Measurements from ENCODE around the gene COL16A1. TPM values are rescaled to one million over a fixed set of nuclear protein-coding genes. Genes with fewer than 3 reads are reported as not detected.

COL16A1 gene
- total RNA-seq, 1 experiment from 2014 or later, result 6.2 TPM

GRCh38 chr1:31640179-31640578 lies 63.6 kb downstream of the COL16A1 start:
- H3K27ac Mint-ChIP-seq, result no peak overlapping the region
- no peaks in the 10 kb centered on the region for H3K36me3 Mint-ChIP-seq (ENCODE audit: insufficient read depth in 1 of 3, low read depth in 3 of 3)
- peaks cover 6% of the 10 kb centered on the region for H3K23me2 ChIP-seq (ENCODE audit: insufficient read length, low read depth, low read length, poor library complexity, severe bottlenecking)
- peaks cover 13% of the 10 kb centered on the region; the same call in 1 of the 2 replicates for H3K79me2 ChIP-seq (ENCODE audit: insufficient read depth, low read length)
- no peaks in the 10 kb centered on the region for H3K27me3 ChIP-seq (ENCODE audit: insufficient read depth, low read length)
- peaks cover 7 to 12% of the 10 kb centered on the region in 2 experiments for H3K4me1 Mint-ChIP-seq
- H3T11ph ChIP-seq (ENCODE audit: low read length), result no peak overlapping the region
- H3K9me3 Mint-ChIP-seq, result no peaks in the 10 kb centered on the region
- no peaks in the 10 kb centered on the region for H4K20me1 ChIP-seq (ENCODE audit: control insufficient read depth, insufficient read depth, insufficient read length)
- no peak overlapping the region for H3K27ac ChIP-seq (ENCODE audit: insufficient read length, low read depth, low read length)
- H4K8ac ChIP-seq (replicated peaks; ENCODE audit: insufficient read length, low read depth, low read length), result no peak overlapping the region
- no peaks in the 10 kb centered on the region for H3K79me1 ChIP-seq (ENCODE audit: insufficient read depth, low read depth, low read length, poor library complexity, severe bottlenecking)
- H2BK20ac ChIP-seq (ENCODE audit: low read depth, low read length, poor library complexity, severe bottlenecking), result no peak overlapping the region
- H4K91ac ChIP-seq (ENCODE audit: insufficient read length, low read depth, low read length), result no peak overlapping the region
- no peak overlapping the region for H3K56ac ChIP-seq (ENCODE audit: insufficient read length, low read depth, low read length)
- TF ChIP-seq, protein P1, sequence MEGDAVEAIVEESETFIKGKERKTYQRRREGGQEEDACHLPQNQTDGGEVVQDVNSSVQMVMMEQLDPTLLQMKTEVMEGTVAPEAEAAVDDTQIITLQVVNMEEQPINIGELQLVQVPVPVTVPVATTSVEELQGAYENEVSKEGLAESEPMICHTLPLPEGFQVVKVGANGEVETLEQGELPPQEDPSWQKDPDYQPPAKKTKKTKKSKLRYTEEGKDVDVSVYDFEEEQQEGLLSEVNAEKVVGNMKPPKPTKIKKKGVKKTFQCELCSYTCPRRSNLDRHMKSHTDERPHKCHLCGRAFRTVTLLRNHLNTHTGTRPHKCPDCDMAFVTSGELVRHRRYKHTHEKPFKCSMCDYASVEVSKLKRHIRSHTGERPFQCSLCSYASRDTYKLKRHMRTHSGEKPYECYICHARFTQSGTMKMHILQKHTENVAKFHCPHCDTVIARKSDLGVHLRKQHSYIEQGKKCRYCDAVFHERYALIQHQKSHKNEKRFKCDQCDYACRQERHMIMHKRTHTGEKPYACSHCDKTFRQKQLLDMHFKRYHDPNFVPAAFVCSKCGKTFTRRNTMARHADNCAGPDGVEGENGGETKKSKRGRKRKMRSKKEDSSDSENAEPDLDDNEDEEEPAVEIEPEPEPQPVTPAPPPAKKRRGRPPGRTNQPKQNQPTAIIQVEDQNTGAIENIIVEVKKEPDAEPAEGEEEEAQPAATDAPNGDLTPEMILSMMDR (conservative IDR thresholded peaks at IDR 0.05), result no peak
- H2AFZ ChIP-seq (ENCODE audit: low read length), result no peak overlapping the region
- H2BK120ac ChIP-seq (ENCODE audit: low read depth, low read length, poor library complexity, severe bottlenecking), result no peak overlapping the region
- no peak overlapping the region for H3K4ac ChIP-seq (ENCODE audit: low read depth, low read length)
- H2BK12ac ChIP-seq (ENCODE audit: insufficient read length, low read depth, low read length), result no peak overlapping the region
- no peak for DNase-seq
- no peak overlapping the region for H3K14ac ChIP-seq (ENCODE audit: insufficient read depth, low read length)
- no peak overlapping the region for H2BK15ac ChIP-seq (ENCODE audit: low read depth, low read length)
- H3K27me3 Mint-ChIP-seq (ENCODE audit: low read depth), result no peaks in the 10 kb centered on the region
- H3K9me3 ChIP-seq (ENCODE audit: control insufficient read depth, low read depth, low read length), result no peaks in the 10 kb centered on the region
- H4K5ac ChIP-seq (ENCODE audit: insufficient read length, low read depth, low read length), result no peak overlapping the region
- no peak overlapping the region for H3K9ac ChIP-seq (ENCODE audit: extremely low read depth, insufficient read length, low read length)
- no peak overlapping the region for H3K4me3 Mint-ChIP-seq
- no peak overlapping the region for H3K18ac ChIP-seq (ENCODE audit: insufficient read length, low read depth, low read length)
- H3K4me2 ChIP-seq (ENCODE audit: insufficient read depth, insufficient read length, low read length), result no peak overlapping the region
- no peak overlapping the region for H3K23ac ChIP-seq (ENCODE audit: insufficient read length, low read depth, low read length)
- H3K4me1 ChIP-seq (ENCODE audit: insufficient read depth, low read length), result peaks cover 4% of the 10 kb centered on the region; the same call in 1 of the 2 replicates
- no peak overlapping the region for H2AK5ac ChIP-seq (ENCODE audit: insufficient read length, low read length)
- H2BK5ac ChIP-seq (ENCODE audit: insufficient read length, low read length), result no peak overlapping the region

All from H9 (cell line).